IPS DF 4.7 (cell line): ENCODE results near the gene SCN10A.

Experiments
- DNase-seq: peaks from one replicate; pipeline ENCODE4 v3.0.0-alpha.2; 2013; ENCODE audit warnings: low spot score; ENCODE audit errors: extremely low read depth

SCN10A gene

DNA sequence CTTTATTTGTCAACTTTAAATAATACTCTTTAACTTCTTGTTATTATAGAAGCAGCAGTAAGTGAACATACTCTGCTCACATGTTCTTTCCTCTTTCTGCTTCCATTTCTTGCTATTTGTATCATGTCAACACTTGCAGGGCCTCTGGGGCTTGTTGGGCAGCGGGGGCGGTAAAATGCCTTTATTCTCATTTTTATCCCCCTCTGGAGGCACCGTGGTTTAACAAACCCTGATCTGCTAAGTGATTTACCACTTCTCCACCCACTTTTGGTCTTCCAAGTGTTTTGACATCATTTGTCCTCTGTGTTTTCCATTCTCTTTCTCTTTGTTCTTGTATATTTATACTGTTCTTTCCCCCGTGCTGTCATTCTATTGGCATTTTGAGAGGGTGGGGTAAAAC, 33.9 kb downstream of the SCN10A start:
- no peak for DNase-seq

DNA sequence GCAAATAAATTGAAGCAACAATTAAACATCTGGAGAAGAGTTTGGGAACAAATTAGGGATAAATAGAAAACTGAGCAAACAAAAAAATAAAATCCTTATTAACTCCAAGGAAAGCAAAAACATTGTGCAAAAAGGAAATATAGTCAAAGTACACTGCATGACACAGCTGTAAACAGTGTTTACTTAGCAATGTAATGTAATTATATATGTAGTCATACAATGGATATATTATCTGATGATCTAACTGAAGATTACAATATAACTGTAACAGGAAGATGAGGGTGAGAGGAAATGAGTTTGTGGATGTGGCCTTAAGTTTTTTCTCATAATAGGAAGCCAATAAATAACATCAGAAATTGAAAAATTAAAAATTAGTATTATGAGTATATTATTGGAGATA, 42.5 kb downstream of the SCN10A start:
- no peak for DNase-seq

DNA sequence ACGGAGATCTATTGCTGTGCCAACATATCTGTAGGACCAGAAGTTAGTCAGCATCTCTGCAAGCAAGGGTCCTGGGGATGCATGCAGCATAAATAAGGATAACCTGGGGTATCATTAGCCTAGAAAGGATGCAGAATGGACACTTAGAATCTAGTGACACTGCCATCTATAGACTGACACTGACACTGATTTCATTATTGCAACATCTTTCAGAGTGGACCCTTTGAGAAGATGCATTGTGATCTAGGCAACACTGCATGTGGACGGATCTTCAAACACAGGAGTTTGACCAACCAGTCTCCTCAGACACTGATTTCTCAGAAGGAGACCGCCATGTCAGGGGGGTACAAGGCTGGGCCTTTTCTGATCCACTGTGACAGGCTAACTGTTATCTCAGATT, 52.4 kb downstream of the SCN10A start:
- no peak for DNase-seq

DNA sequence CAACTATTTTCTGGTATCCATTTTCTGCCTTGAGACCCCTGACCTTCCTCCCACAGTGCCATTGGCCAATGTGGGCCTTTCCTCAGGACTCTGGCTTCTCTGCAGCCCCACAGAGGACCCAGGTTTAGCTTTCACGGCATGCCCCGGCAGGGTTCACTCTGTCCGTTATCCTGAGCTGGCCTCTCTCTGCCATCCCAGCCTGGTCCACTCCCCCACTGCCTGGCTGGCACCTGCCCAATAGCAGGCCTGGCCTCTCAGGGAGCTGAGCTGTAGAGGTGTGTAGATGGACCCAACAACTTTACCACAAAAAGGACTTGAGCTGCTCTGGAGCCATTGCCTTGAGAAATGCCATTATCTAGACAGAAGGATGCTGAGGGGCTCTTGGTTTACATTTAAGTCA, 57.5 kb downstream of the SCN10A start:
- DNase-seq: no peak

DNA sequence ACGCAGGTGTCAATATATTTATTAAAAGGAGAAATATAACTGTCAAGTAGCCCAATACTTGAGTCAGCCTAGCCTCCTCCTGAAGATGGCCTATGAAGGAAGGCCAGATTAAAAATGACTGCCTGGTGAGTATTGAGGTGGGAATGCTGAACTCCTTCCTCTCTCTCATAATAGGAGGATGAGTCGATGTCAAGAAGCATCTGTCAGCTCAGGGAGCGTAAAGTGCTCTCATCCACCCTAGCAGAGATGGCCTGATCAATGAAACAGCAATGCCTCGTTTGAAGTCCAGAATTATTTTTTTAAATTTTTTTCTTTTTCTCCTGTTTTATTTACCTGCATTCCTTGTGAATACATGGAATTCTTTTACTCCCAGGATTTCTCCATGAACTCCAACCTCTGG, 58.3 kb downstream of the SCN10A start:
- no peak for DNase-seq

DNA sequence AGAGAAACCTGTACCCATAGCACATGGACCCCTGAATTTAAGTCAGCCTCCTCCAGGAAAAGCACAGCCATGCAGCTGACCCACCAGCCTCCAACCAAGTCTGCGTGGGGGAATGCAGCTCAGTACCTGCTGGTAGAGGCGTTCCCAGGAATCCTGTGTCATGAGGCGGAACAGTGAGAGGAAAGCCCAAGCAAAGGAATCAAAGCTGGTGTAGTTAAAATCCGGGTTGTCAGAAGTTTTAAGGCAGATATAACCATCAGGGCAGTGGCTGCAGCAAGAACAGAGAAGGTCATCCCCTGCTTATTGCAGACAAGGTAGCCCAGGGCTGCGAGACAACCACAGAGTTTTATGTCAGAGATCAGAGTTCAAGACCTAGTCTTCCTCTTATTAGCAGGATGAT, 59.1 kb downstream of the SCN10A start:
- no peak for DNase-seq

DNA sequence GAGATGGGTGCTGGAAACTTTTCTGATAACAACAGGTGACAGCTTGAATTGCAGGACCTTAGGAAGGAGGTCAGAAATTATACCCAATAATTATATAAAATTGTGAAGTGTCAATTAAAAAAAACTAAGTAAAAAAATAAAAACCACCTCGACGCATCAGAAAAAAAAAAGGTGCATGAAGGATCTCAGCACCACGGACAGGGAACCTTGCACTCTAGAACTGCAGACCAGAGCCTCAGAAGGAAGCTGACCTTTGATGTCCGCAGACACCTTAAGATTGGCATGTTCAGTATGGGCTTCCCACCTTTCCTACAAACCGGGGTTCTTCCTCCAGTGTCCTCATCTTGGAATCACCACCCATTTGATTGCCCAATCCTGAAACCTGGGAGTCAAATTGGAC, 60.9 kb downstream of the SCN10A start:
- DNase-seq: no peak

DNA sequence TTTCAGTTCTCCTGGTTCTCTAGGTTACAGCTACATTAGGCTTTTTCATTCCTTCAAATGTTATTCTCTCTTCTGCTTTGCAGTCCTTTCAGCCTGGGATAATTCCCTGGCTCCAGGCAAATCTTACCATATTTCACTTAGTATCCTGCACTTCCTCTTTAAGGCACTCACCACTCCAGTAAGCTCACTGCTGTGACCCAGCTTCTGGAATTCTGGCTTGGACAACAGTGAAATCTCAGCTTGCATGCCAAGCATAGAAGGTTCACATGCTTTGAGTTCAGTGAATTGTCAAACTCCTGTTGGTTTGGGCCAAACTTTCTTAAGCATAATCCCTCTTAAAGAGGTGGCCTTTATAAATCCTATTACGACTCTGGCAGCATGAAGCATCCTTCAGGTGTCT, 69.4 kb downstream of the SCN10A start:
- DNase-seq: no peak

DNA sequence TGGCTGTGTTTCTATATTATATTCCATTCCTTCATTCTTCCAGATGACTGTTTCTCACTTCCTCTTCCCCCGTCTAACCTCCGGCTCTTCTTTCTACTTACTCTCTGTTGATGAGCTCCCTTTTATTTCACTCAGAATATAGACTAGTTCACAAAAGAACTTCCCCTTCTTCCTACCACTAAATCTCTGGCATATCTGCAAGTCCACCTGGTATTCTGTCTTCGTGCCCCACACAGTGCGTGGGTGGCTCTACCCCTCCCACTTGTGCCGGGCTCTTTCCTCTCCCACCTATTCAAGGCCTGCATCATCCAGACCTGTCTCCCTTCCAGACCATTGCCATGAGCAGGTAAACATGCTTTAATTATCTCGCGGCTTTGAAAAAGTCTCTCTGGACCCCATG, 73.0 kb downstream of the SCN10A start:
- DNase-seq: no peak

DNA sequence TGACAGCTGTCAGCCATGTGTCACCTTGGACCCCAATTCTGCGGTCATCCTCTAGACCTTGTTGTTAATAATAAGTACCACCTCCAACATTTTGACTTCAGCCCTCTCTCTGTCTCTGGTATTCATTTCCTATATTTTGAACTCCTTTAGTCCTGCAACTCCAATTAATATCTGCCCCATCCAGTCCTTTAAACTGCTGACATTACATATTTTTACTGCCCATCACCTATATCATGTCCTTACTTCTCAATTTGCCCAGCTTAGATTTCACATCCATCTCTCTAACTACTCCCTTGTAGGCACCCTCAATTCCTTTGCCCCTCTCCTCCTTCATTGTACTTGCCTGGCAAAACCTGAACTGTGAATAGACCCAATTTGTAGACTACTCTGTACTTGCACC, 73.5 kb downstream of the SCN10A start:
- DNase-seq: no peak

DNA sequence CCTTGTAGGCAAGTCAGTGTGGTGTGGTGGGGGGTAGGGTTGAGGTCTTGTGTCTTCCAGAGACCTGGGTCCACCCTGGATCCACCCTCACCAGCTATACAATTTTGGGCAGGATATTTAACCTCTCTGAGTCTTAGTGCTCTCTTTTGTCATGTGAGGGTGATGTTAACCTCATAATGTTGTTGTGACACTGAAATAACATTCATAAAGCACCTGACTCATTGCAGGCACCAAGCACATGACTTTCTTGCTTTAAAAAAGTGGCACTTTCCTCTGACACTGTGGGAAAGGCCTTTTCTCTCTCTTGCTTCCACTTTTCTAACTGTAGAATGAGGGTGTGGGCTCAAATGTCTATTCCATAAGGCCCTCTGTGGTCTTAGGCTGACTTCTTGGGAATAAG, 75.5 kb downstream of the SCN10A start:
- DNase-seq: no peak

DNA sequence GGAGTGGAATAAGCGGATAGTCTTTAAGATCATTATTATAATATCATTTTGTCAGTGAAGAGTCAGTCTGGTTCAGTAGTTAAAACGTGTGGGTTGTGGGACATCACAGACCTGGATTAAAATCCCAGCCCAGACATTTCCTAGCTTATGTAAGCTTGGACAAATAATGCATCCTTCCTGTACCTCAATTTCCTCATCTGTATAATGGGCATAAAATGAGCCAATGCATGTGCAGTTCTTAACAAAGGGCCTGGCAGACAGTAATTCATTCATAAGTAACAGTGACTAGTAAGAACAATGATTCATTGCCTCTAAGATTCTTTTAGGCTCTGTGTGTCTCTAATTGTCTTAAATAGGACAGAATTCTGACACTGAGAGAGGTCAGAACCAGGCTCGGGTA, 76.1 kb downstream of the SCN10A start:
- DNase-seq: no peak

DNA sequence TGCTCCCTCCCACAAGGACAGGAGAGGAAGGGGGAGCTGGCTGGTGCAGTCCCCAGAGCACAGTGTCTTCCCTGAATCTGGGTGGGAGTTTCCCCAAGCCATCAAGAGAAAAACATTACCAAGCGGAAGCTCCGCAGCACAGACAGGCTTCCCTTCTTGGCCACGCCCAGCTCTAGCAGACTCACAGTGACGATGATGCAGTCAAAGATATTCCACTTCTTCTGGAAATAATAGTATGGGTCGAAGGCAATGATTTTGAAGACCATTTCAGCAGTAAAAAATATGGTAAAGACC, 76.7 kb downstream of the SCN10A start:
- no peak for DNase-seq

DNA sequence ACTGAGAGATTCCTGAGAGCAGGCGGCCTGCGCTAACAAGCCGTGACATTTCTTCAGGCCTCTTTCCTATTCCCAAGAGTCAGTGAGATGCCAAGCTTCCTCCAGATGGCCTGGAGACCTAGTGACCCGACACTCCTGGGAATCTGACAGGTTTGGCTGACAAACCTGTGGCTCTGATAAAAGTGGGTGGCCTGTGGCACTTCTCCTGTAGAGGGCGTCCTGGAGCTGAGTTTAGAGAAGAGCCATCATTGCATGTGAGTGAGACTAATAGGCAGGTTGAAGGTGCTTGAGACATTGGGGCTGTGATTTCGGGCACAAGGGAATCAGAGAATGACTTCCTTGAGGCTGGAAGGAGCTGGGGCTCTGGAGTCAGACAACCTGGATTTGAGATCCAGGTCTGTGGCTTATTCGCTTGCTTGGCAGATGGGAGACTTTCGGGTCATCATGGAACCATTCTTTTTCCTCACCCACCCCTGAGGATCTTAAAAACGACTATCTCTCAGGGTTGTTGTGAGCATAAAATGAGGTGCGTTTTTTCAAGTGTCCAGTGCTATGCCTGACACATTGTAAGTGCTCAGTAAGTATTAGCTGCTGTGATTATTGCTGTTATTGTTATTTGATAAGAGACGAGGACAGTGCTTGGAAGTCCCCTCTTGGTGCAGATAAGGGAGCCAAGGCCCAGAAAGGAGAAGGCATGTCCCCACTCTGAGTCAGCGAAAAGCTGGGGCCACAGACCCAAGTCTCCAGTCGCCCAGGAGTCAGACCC, 77.2 kb downstream of the SCN10A start:
- peak; percentile 81 for DNase-seq

DNA sequence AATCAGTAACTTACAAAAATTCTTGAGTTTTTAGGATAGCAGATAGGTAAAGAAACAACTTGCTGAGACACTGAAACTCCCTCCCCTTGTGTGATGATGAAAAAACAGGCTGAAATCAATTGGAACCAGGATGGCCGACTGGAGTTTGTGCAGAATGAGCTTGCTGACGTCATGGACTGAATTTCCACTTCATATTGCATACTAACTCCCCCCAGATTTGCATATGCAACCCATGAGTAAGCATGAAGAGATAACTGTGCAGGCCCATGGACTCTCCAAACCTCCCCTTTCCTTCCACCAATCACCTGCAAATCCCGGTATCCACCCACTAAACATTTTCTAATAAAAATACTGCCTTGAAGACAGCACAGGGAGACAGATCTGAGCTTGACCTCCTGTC, 84.5 kb downstream of the SCN10A start:
- DNase-seq: no peak

DNA sequence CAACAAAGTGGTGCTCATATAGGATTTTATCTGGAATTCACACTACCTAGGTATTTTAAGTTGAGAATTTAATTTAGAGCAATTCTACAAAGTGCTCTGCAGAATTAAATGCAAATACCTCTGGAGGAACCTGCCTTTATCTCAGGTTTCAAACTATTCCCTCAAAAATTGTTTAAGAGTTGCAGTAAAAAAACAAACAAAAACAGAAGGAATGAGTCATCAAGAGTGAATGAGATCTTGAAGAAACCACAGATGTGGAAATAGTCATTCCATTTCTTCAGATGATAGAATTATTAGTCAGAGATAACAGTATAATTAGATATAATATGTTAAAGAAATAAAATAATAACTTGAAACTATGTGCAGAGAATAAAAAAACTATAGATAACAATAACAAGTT, 85.7 kb downstream of the SCN10A start:
- DNase-seq: no peak

DNA sequence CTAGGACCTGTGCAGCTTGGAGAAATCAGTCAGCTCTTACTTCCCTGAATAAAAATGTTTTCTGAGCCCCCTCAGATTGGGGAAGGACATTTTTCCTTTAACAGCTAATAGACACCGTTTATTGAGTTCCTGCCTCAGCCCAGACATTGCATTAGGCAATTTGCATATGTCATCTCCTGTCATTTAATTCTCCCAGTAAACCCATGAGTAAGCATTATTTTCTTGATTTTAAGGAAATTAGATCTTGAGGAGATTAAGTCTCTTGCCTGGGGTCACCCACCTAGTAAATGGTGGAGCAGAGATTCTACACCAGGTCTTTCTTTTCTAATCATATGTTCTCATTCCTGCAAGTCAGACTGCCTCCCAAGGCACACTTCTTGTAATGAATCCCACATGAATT, 88.0 kb downstream of the SCN10A start:
- no peak for DNase-seq

DNA sequence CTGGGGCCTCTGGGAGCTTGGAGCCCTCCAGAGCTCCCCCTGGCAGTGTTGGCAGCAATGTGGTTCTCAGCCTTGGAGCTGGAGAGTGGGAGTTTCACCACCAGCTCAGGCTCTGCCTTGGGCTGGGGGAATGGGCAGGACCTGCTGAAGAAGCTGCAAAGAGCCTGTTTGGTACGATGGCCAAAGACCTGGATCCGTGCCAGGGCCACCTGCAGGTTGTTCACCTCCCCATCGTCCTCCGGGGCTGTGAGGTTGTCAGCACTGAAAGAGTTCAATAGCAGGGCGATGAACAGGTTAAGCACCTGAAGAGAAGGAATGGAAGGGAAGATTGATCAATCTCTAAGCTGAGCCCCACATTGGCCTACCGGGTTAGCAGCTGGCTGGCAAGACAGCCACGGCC, 89.3 kb downstream of the SCN10A start:
- DNase-seq: no peak

DNA sequence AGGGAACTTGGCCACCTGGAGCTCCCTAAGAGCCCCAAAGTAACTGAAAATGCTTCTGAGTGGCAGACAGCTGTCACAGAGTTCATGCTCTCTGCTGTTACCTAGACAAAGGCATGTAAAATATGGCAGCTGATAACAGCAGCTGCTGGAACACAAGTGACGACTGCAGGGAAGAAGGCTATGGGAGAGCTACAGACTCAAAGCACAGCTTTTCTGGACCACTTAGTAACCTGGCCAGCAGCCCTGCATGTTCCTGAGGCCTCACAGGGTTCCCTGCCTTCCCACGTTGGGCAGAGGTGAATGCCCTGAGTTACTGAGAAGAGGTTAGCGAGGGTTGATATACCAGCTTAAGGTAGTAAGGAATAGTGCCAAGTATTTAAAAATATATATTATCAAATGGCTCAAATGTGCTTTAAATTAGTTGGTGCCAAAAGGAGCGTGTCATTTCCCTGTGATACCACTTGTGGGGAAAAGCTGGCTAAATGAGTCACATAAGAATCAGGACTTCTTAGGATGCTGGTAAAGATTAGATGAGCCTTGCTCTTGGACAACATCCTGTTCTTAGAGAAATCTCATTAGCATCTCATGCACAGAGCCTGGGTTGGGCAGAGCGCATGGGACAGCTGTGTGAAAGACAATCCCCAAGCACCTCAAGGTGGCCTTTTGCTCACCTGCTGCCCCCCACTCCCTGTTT, 90.1 kb downstream of the SCN10A start:
- no peak for DNase-seq

DNA sequence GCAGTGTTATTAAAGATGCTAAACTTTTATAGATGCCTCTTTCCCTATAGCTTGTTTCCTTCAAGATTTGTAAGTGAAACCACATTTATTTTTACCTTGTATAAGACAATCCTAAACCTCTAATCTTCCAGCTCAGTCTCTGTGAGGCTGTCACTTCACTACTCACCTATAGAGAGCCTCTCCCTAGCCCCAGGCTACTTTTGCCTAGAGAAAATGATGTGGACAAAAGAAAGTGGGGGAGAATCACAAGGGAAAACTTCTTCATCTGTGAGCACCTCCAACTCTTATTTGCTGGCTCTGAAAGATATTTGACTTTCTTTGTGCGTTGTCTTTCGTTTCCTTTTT, 91.7 kb downstream of the SCN10A start:
- no peak for DNase-seq

DNA sequence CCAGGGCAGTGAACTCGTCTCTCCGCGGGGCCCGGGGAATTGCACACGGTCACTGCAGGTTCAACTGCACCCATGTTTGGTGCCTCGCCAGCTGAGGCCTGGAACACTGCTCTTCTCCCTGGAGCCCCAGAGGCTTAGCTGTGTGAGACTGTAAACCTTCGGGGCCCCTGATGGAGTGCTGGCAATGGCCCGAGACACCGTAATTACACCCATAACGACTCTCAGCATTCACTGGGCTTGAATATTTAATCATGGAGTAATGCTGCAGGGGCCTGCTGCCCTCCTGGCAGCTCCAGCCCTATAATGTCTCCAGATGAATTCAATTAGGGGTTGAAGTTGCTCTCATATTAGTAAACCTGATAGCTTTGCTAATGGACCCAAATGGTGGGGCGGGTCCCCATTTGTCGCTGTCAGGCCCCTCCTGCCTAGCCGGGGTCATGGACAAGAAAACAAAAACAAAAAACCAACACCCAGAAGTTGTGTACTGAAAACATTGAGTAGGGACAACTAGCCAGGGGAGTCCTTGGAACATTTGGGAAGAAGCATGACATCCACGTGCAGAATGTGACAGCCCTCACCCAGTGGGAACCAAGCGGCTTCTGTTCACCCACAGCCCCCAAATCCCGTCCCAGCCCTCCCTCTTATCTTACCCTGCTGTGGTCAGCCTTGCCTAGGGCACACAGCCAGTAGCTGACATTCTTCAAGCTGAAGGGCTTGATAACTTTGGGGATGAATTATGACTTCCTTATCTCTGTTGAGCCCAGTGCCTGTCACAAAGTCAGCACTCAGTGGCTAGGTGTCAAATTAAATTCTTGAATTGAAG, 92.2 kb downstream of the SCN10A start:
- DNase-seq: no peak

DNA sequence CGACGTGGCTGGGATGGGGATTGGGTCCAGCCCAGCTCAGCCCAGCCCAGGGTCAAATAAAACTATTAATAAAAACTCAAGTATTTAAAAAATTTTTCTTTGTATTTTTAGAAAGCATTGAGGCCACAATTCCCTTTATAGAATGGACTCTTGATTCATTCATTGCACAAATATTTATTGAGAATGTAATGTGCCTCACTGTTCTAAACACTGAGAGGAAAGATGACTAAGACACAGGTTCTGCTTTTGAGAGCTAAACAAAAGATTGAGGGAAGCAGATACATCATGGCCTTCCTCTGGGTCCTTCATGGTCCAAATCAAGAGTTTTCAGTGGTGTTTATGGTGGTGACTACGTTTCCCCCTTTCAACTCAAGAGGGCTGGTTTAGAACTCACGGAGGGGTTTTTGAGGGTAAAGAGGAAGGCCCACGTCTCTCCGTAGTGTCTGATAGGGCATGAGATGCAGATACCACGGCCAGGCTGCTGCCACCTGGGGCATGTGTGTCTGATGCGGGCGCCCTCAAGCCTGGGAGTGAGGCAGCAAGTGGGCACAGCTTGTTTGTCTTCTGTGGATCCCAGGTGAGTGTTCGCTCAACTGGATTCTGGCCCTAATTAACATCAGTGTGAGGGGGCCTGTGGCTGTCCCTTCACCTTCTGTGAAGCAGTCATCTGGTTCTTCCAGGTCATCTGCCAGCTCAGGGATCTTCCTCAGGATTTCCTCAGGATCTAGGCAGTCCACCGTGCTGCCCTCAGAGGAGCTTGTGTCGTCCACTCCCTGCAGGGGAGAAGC, 93.0 kb downstream of the SCN10A start:
- DNase-seq: no peak
